HTR-8/SVneo (cell line): ENCODE data around the gene CFAP77.

Experiments used
- DNase-seq: peaks from one replicate; pipeline ENCODE4 v3.0.0; 2011; ENCODE audit warnings: low spot score, mixed read lengths; ENCODE audit not compliant: insufficient read length
- FAIRE-seq: peaks from 2 replicates; lab custom pipeline; 2011; peaks lifted over from hg19 to GRCh38; lab: Jason Lieb, UNC

CFAP77 gene

DNA sequence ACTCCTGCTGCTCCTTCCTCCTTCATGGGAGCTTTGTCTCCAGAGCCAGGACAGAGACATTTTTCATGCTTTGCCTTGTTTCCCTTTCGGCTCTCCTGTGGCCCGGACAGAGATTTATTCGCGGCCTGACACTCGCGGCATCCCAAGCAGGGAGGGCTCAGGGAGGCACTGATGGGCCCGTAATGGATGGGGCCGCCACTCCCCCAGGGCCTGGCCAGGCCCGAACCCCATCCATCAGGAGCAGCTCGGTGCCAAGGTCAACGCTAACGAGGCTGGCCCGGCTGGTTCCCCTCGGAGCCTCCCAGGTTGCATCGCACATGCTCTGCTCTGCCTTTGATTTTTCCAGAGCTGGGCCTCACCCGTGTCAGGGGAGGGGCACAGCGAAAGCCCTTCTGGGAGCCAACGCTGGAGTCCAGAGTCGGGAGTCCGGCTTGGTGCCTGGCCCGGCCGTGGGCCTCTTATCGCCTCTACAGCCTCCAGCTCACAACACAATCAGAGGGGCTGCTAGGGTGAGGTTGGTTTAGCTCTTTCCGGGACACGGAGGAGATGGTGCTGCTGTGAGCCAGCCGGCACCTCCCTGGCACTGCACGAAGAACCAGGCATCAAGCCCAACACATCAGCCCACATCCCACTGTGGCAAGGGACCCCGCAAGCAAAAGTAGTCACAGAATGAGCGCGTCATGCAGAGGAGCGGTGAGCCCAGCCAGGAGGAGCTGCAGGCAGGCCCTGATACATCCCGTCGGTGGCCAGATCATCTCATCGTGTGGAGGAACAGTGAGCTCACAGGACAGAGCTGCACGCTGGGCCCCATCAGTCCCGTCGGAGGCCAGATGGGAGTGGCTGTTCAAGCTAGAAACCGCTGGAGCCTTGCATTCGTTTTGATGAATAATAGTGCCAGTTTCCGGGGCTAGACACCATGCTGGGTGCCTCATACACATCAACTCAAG is 100.2 kb downstream of the CFAP77 start:
- DNase-seq, result no peak
- FAIRE-seq, result no peak

DNA sequence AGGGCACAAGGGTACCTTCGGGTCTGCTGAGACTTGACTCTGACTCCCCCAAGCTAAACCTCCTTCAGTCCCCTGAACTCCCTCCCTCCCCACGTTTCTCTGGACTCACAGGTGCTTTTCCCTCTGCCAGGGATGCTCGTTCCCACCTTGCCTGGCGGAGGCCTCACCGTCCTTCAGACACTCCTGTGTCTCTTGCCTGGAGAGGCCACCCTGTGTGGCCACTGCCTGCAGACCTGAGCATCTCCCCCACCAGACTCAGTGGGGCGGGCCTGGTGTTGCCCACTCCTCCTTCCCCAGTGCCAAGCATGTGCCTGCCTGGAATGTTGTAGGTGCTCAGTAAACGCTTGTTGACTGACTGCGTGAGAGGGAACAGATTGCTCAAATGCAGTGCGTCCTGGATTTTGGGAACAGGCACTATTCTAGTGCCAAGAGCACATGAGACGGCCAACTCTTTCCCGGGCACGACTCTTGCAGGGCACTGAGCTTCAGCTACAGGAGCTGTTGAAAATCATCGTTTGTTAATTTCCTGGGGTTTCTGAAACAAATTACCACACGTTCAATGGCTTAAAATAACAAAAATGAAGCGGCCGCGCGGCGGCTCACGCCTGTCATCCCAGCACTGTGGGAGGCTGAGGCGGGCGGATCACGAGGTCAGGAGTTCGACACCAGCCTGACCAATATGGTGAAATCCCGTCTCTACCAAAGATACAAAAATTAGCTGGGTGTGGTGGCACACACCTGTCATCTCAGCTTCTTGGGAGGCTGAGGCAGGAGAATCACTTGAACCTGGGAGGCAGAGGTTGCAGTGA is 101.4 kb downstream of the CFAP77 start:
- FAIRE-seq (no peak), DNase-seq (no peak)

GRCh38 chr9:132513416-132513815 is 103.4 kb downstream of the CFAP77 start:
- DNase-seq (no peak), FAIRE-seq (no peak)

DNA sequence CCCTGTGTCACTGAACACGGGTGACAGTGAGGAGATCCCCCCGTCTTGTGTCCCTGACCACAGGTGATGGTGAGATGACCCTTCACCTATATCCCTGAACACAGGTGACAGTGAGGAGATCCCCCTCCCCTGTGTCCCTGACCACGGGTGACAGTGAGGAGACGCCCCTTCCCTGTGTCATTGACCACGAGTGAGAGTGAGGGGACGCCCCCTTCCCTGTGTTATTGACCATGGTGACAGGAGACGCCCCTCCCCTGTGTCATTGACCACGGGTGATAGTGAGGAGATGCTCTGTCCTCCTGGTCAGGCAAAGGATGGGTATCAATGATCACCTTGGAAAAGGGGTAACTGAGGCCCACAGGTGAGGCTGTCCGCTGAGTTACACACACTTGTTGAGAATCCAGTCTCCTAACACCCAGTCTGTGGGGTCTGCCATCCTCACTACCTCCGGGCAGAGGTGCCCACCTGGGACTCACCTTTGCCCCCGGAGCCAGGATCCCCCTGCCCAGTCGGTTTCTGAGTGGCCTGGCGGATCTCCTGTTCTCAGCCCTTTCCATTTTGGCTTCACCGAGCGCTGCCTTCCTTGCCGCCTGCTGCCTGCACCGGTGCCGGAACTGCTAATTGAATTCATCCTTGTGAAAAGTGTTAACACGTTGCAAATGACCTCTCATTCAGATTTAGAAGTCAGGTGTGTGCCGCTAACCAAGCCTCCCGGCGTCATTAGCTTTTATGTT is 104.2 kb downstream of the CFAP77 start:
- no peak for DNase-seq
- no peak for FAIRE-seq

GRCh38 chr9:132514821-132515220 is 104.8 kb downstream of the CFAP77 start:
- FAIRE-seq, result no peak
- DNase-seq, result no peak

- FAIRE-seq (no peak), DNase-seq (no peak)
Observed at GRCh38 chr9:132516301-132516700, 106.3 kb downstream of the CFAP77 start.

DNA sequence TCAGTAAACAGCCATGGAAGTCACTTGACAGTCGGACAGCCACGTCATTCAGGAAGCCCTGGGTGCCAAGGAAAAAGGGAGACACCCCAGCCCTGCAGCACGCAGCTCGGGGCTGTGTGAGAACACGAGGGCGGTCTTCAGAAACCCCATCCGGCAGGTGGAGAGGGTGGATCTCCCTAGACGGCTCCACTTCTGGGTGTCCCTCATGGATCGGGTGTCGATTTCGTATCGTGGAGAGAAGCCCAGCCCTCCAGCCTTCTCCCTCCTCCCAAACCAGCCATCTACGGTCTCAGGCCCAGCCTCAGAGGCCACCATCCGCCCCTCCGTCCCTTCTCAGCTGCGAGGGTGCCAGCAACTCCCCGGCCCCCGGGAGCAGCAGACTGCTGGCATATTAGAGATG is 106.9 kb downstream of the CFAP77 start:
- DNase-seq (no peak), FAIRE-seq (no peak)

GRCh38 chr9:132517815-132518550 is 108.0 kb downstream of the CFAP77 start:
- DNase-seq (no peak), FAIRE-seq (no peak)

- DNase-seq (no peak), FAIRE-seq (no peak)
Observed at GRCh38 chr9:132518626-132519025, 108.6 kb downstream of the CFAP77 start.

- DNase-seq (no peak), FAIRE-seq (no peak)
Observed at GRCh38 chr9:132519033-132519432, 109.0 kb downstream of the CFAP77 start.

- DNase-seq (no peak), FAIRE-seq (no peak)
Observed at GRCh38 chr9:132520612-132521011, 110.6 kb downstream of the CFAP77 start.

DNA sequence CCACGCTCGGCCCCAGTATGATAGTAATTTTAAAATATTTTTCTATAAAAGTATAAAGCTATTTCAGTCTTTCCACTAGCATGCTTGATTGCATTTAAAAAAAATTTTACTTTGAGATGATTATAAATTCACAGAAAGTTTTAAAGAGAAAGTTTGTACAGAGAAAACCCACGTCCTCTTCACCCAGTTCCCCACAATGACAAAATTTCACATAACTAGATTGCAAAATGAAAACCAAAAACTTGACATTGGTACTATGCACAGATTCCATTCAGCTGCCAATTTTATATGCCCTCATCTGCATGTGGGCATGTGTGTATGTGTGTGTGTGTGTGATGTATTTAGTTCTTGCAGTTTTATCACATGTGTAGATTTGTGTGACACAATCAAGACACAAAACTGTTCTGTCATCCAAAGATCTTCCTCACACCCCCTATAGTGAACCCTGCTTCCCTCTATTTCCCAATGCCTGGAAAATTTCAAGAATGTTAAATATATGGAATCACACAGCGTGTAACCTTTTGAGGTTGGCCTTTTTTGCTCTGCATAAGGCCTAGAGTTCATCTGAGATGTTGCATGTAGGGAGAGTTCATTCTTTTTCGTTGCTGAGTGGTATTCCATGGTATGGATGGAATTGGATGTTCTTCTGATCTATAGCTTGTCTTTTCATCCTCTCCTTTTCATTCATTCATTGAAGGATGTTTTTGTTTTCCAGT is 115.5 kb downstream of the CFAP77 start:
- no peak for FAIRE-seq
- DNase-seq, result no peak

- DNase-seq, result no peak
- FAIRE-seq, result no peak
Observed at GRCh38 chr9:132531195-132531594, 121.2 kb downstream of the CFAP77 start.

DNA sequence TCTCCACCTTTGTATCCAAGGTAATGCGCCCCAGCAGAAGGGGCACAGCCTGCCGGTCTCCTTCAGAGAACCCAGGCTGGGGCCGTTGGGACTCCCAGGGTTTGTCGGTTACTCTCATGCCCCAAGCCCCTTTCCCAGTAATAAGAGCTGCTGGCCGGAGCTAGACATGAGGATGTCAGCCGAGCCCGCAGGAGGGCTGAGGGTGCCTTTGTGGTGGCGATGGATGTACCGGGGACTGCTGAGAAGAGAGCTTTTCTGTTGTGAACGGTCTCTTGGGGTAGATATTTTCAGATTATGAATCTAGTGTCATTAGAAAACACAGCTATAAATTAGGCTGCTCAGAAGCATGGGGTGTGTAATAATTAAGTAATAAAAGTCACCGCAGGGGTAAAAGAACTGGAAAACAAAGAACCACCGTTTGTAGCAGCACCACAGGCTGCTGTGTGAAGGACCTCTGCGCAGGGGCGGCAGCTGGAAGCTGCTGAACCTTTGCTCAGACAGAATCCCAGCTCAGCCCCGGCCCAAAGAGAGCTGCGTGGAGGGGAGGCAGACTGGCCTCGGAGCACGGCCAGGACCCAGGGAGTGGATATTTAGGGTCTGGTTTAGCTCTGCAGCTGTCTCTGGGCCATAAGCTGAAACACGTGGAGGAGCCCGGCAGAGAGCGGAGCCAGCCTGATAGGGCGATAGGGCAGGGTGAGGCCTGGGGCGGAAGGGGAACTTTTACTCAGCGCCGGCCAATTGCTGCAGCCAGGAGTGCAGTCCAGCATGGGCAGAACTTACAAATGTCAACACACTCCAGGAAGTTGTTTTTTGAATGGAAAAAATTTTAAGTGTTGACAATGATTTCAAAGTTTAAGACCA is 121.9 kb downstream of the CFAP77 start:
- DNase-seq, result no peak
- no peak for FAIRE-seq

DNA sequence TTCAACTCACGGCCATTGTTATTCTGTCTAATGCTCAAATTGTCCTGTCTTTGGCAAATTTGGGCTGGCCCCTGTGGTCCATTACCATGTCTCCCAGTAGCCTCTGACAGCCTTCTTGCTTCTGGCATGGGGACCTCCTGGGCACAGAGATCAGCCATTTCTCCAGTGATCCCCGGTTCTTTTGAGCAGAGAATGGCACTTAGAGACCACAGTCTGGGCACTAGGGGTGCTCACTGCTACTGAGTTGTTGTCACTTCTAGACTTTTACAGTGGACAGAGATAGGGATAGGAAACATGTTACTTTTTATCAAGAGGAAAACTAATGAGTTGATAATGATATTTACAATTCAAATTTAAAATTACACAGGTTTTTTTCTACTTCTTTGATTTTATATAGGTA is 124.8 kb downstream of the CFAP77 start:
- FAIRE-seq, result no peak
- DNase-seq, result no peak

DNA sequence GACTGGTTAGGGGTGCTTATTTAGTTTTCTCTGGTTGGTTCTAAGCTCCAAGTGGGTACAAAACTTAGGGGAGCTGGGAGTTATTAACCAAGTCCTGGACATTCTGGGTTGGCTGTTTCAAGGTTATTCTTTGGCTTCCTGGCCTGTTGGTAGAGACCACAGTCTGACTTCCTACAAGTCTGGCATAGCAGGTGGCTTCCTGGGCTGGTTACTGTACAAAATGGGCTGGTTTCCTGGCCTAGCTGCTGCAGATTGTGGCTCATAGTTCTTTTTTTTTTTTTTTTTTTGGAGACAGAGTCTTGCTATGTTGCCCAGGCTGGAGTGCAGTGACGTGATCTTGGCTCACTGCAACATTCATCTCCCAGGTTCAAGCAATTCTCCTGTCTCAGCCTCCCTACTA is 126.1 kb downstream of the CFAP77 start:
- no peak for FAIRE-seq
- no peak for DNase-seq

- no peak for FAIRE-seq
- no peak for DNase-seq
Observed at GRCh38 chr9:132537352-132537751, 127.3 kb downstream of the CFAP77 start.

- DNase-seq (no peak), FAIRE-seq (no peak)
Observed at GRCh38 chr9:132538071-132538470, 128.1 kb downstream of the CFAP77 start.
